ENCODE results near the gene PPP6R3.

PPP6R3 gene

GRCh38 chr11:68565768-68566167 lies 105.2 kb downstream of the PPP6R3 start:
- Histone ChIP-seq H3K4me3 (ENCODE audit: low read depth, low read length) (no peak overlapping the region), H3K27ac (no peak overlapping the region), H3K9me3 (ENCODE audit: severe bottlenecking) (no peaks in the 10 kb centered on the region), H3K36me3 (peaks cover 74% of the 10 kb centered on the region), H3K27me3 (ENCODE audit: insufficient read depth, low read depth, severe bottlenecking) (no peaks in the 10 kb centered on the region)
- TF ChIP-seq CTCF (IDR thresholded peaks at IDR 0.05; ENCODE audit: low read depth, low read length), result no peak
- DNase-seq, result no peak

- no peak for TF ChIP-seq CTCF (IDR thresholded peaks at IDR 0.05; ENCODE audit: low read depth, low read length)
Observed at GRCh38 chr11:68567553-68567952, 107.0 kb downstream of the PPP6R3 start.

GRCh38 chr11:68569357-68569756 lies 108.8 kb downstream of the PPP6R3 start:
- Histone ChIP-seq H3K9me3 (ENCODE audit: severe bottlenecking) (no peaks in the 10 kb centered on the region), H3K27me3 (ENCODE audit: insufficient read depth, low read depth, severe bottlenecking) (no peaks in the 10 kb centered on the region), H3K36me3 (peaks cover 87% of the 10 kb centered on the region), H3K4me3 (ENCODE audit: low read depth, low read length) (no peak overlapping the region), H3K27ac (no peak overlapping the region)
- no peak for DNase-seq
- no peak for TF ChIP-seq CTCF (IDR thresholded peaks at IDR 0.05; ENCODE audit: low read depth, low read length)

More at GRCh38 chr11:68567553-68567952, 107.0 kb downstream of the PPP6R3 start:
- Histone ChIP-seq H3K27ac (0 out of 2 replicates have a peak overlapping the region, but pooled peaks have one; percentile 18), H3K36me3 (peaks cover 84% of the 10 kb centered on the region), H3K9me3 (ENCODE audit: severe bottlenecking) (no peaks in the 10 kb centered on the region), H3K4me3 (ENCODE audit: low read depth, low read length) (no peak overlapping the region), H3K27me3 (ENCODE audit: insufficient read depth, low read depth, severe bottlenecking) (no peaks in the 10 kb centered on the region)
- no peak for DNase-seq

GRCh38 chr11:68570691-68571090 lies 110.1 kb downstream of the PPP6R3 start:
- peaks cover 86% of the 10 kb centered on the region for H3K36me3 ChIP-seq
- DNase-seq, result no peak
- no peaks in the 10 kb centered on the region for H3K27me3 ChIP-seq (ENCODE audit: insufficient read depth, low read depth, severe bottlenecking)
- H3K27ac ChIP-seq, result no peak overlapping the region
- TF ChIP-seq CTCF (IDR thresholded peaks at IDR 0.05; ENCODE audit: low read depth, low read length), result no peak
- H3K9me3 ChIP-seq (ENCODE audit: severe bottlenecking), result no peaks in the 10 kb centered on the region
- H3K4me3 ChIP-seq (ENCODE audit: low read depth, low read length), result no peak overlapping the region

- Histone ChIP-seq H3K4me3 (ENCODE audit: low read depth, low read length) (no peak overlapping the region), H3K36me3 (peaks cover 85% of the 10 kb centered on the region), H3K9me3 (ENCODE audit: severe bottlenecking) (no peaks in the 10 kb centered on the region), H3K27ac (no peak overlapping the region), H3K27me3 (ENCODE audit: insufficient read depth, low read depth, severe bottlenecking) (no peaks in the 10 kb centered on the region)
- DNase-seq, result no peak
- TF ChIP-seq CTCF (IDR thresholded peaks at IDR 0.05; ENCODE audit: low read depth, low read length), result no peak
Observed at GRCh38 chr11:68574308-68574707, 113.8 kb downstream of the PPP6R3 start.

GRCh38 chr11:68575025-68575665 lies 114.6 kb downstream of the PPP6R3 start:
- TF ChIP-seq CTCF (IDR thresholded peaks at IDR 0.05; ENCODE audit: low read depth, low read length), result no peak
- no peak for DNase-seq
- H3K27ac ChIP-seq, result no peak overlapping the region
- peaks cover 82% of the 10 kb centered on the region for H3K36me3 ChIP-seq
- H3K4me3 ChIP-seq (ENCODE audit: low read depth, low read length), result no peak overlapping the region
- H3K9me3 ChIP-seq (ENCODE audit: severe bottlenecking), result no peaks in the 10 kb centered on the region
- H3K27me3 ChIP-seq (ENCODE audit: insufficient read depth, low read depth, severe bottlenecking), result no peaks in the 10 kb centered on the region

Data from WERI-Rb-1 (cell line).